Kidney epithelial cell (primary cell): ENCODE results near the gene SOS2. TPM values are rescaled to one million over a fixed set of nuclear protein-coding genes. Genes with fewer than 3 reads are reported as not detected.
A peak's percentile ranks its signal among the peaks of the same experiment; 100 is the strongest.

Experiments
- DNase-seq: peaks from one replicate; pipeline ENCODE4 v3.0.0-alpha.2; 2010; ENCODE audit warnings: low read depth
- H3K27me3 ChIP-seq: 2 replicates; pipeline ENCODE4 v1.6.0; 2011; ENCODE audit warnings: low read length; ENCODE audit not compliant: control insufficient read depth, insufficient read depth
- H3K36me3 ChIP-seq: 2 replicates; pipeline ENCODE4 v1.5.1; 2011; ENCODE audit warnings: low read length; ENCODE audit not compliant: control insufficient read depth, insufficient read depth
- H3K4me3 ChIP-seq: 2 replicates; pipeline ENCODE4 v1.5.1; 2011; ENCODE audit warnings: low read depth, mild to moderate bottlenecking, control low read depth, low read length
- CTCF ChIP-seq: IDR thresholded peaks from 2 replicates; pipeline ENCODE4 v1.5.1; 2011; ENCODE audit warnings: mild to moderate bottlenecking, moderate library complexity, low read length, control low read depth, inconsistent platforms; ENCODE audit not compliant: insufficient read depth, poor library complexity, severe bottlenecking
- total RNA-seq: library from RNA; depleted of rRNA; stranded (reverse); fragments of >200 nt; gene quantifications from 2 replicates; pipeline ENCODE4 v1.2.3, GENCODE V29; 2015

SOS2 gene
- total RNA-seq, 1 donor from 2014 or later, result 26.3 TPM

DNA sequence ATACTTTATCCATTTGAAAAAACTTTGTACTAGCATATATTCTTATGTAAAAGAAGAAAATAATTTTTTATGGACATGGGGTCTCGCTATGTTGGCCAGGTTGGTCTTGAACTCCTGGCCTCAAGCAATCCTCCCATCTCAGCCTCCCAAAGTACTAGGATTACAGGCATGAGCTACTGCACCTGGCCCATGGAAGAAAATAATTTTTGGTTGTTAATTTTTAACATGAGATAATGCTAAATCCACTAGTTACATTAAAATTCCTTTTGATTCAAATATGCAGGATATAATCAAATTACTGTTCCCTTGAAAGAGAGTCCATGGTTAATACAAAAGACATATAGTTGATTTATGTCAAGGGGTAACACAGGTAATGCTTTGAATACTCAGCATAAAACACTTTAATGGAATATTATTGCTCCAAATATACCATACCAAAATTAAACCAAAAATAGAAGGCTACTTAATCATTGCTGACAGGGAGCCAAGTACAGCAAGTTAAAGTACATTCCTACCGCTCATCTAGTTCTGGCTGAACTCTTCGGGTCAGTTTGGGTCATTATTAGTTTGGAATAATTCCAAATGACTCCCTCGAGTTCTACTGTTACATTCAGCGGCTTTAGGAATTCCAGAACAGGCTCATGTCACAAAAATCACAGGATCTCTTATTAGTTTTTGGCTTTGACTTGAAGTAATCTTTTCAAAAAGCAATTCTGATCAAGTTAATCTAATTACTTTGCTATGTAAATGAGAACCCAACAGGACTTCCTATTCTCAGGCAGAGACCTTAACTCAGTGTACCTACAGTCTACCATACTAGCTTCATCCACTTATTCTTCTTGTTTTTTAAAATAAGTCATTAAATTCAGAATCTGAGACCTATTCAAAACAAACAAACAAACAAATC, 6.1 kb downstream of the SOS2 start:
- no peak for TF ChIP-seq CTCF
- no peak overlapping the region for H3K4me3 ChIP-seq
- no peaks in the 10 kb centered on the region for H3K36me3 ChIP-seq
- peak; percentile 48 for DNase-seq
- no peaks in the 10 kb centered on the region for H3K27me3 ChIP-seq

GRCh38 chr14:50222055-50222613, 9.2 kb downstream of the SOS2 start:
- H3K4me3 ChIP-seq, result no peak overlapping the region

GRCh38 chr14:50218501-50218900, 12.9 kb downstream of the SOS2 start:
- no peaks in the 10 kb centered on the region for H3K27me3 ChIP-seq
- TF ChIP-seq CTCF, result no peak

More at GRCh38 chr14:50222055-50222613, 9.2 kb downstream of the SOS2 start:
- TF ChIP-seq CTCF, result no peak
- H3K27me3 ChIP-seq, result no peaks in the 10 kb centered on the region
- no peak for DNase-seq
- no peaks in the 10 kb centered on the region for H3K36me3 ChIP-seq

GRCh38 chr14:50215416-50215815, 16.0 kb downstream of the SOS2 start:
- no peak for TF ChIP-seq CTCF
- H3K27me3 ChIP-seq, result no peaks in the 10 kb centered on the region
- no peak for DNase-seq
- H3K36me3 ChIP-seq, result no peaks in the 10 kb centered on the region
- no peak overlapping the region for H3K4me3 ChIP-seq

More at GRCh38 chr14:50218501-50218900, 12.9 kb downstream of the SOS2 start:
- Histone ChIP-seq H3K4me3 (no peak overlapping the region), H3K36me3 (no peaks in the 10 kb centered on the region)
- no peak for DNase-seq

DNA sequence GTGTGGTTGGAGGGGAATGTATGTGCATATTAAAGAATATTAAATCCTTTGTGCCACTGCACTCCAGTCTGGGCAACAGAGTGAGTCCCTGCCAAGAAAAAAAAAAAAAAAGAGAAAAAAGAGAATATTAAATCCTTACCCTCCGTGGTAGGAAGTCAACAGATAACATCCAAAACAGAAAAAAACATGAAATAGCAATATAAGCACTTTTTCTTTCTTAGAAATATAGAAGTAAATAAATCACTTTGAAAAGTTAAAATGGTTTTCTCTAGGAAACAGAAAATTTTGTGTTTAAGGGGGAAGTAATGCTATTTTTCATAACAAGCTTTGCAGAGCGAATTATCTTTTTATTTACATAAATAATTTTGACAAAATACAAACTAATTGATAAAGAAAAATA, 17.6 kb downstream of the SOS2 start:
- H3K36me3 ChIP-seq, result no peaks in the 10 kb centered on the region
- TF ChIP-seq CTCF, result no peak
- H3K4me3 ChIP-seq, result no peak overlapping the region
- no peak for DNase-seq
- no peaks in the 10 kb centered on the region for H3K27me3 ChIP-seq

GRCh38 chr14:50212726-50213125, 18.7 kb downstream of the SOS2 start:
- H3K36me3 ChIP-seq, result no peaks in the 10 kb centered on the region
- no peaks in the 10 kb centered on the region for H3K27me3 ChIP-seq
- no peak for TF ChIP-seq CTCF
- no peak overlapping the region for H3K4me3 ChIP-seq
- DNase-seq, result no peak
